BJ (cell line): Measurements from ENCODE around the gene MSN. TPM values are rescaled to one million over a fixed set of nuclear protein-coding genes. Genes with fewer than 3 reads are reported as not detected.

Source experiments
- CTCF ChIA-PET: fragments of 350-600 bp; formaldehyde crosslinking; extraction: SDS; loops from one replicate; lab custom pipeline; 2021; ENCODE audit warnings: antibody characterized with exemption, inconsistent platforms; lab: Yijun Ruan, JAX
- POLR2A ChIA-PET: fragments of 300-600 bp; sonication (Branson Sonifier 250); formaldehyde crosslinking; extraction: SDS; loops from one replicate; lab custom pipeline; 2021; ENCODE audit warnings: antibody characterized with exemption; lab: Charles Lee
- DNase-seq: peaks from one replicate; pipeline ENCODE4 v3.0.0-alpha.2; 2011; ENCODE audit warnings: low read depth
- H3K27me3 ChIP-seq: 2 replicates; pipeline ENCODE4 v1.6.0; 2011; ENCODE audit warnings: low read length; ENCODE audit not compliant: control insufficient read depth, insufficient read depth
- H3K36me3 ChIP-seq: 2 replicates; pipeline ENCODE4 v1.5.1; 2011; ENCODE audit warnings: low read length; ENCODE audit not compliant: control insufficient read depth, insufficient read depth
- H3K4me3 ChIP-seq: 2 replicates; pipeline ENCODE4 v1.5.1; 2011; ENCODE audit warnings: low read depth, mild to moderate bottlenecking, control low read depth, low read length
- polyA plus RNA-seq: library from polyadenylated mRNA; depleted of rRNA; stranded (reverse); fragments of >200 nt; gene quantifications from 2 replicates; pipeline ENCODE4 v1.2.3, GENCODE V29; 2011
- TF ChIP-seq, protein P1 (sequence below): IDR thresholded peaks from 2 replicates; pipeline ENCODE4 v1.5.1; 2011; ENCODE audit warnings: low read depth, mild to moderate bottlenecking, control low read depth, inconsistent platforms, low read length, moderate library complexity; ENCODE audit not compliant: insufficient read depth

MSN gene
- polyA plus RNA-seq, 1 experiment: 494 TPM

GRCh38 chrX:65726715-65727114 is 59.3 kb downstream of the MSN start:
- ChIA-PET POLR2A (no interaction called here), CTCF (interaction anchor here (1.0 kb wide), 1 partner anchor 9 kb away, joined by 3 read pairs; no protein-coding TSS in a partner anchor)
- DNase-seq: no peak

DNA sequence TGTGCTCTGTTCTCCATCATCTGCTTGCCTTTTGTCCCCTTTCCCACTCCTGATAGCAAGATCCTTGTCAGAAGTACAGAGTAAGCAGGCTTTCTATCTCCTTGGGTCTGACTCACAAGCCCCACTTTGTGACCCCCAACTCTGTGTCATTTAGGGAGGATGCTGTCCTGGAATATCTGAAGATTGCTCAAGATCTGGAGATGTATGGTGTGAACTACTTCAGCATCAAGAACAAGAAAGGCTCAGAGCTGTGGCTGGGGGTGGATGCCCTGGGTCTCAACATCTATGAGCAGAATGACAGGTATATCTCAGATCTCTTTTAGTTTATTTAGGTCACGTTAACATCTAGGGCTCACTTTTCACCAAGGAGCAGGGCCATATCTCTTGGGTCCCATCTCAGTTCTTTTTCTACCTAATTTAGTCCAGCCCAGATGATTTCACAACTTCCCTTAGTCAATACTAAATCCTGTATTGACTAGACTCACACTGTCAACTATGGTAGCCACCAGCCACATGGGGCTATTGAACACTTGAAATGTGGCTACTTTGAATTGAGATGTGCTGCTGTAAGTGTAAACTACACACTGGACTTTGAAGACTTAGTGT is 64.3 kb downstream of the MSN start:
- TF ChIP-seq, protein P1, sequence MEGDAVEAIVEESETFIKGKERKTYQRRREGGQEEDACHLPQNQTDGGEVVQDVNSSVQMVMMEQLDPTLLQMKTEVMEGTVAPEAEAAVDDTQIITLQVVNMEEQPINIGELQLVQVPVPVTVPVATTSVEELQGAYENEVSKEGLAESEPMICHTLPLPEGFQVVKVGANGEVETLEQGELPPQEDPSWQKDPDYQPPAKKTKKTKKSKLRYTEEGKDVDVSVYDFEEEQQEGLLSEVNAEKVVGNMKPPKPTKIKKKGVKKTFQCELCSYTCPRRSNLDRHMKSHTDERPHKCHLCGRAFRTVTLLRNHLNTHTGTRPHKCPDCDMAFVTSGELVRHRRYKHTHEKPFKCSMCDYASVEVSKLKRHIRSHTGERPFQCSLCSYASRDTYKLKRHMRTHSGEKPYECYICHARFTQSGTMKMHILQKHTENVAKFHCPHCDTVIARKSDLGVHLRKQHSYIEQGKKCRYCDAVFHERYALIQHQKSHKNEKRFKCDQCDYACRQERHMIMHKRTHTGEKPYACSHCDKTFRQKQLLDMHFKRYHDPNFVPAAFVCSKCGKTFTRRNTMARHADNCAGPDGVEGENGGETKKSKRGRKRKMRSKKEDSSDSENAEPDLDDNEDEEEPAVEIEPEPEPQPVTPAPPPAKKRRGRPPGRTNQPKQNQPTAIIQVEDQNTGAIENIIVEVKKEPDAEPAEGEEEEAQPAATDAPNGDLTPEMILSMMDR: no peak
- ChIA-PET POLR2A (no interaction called here), CTCF (no interaction called here)
- Histone ChIP-seq H3K4me3 (no peak overlapping the region), H3K27me3 (no peaks in the 10 kb centered on the region), H3K36me3 (peaks cover 24% of the 10 kb centered on the region)
- no peak for DNase-seq

More at GRCh38 chrX:65726715-65727114, 59.3 kb downstream of the MSN start:
- H3K36me3 ChIP-seq: peaks cover 11% of the 10 kb centered on the region
- no peak overlapping the region for H3K4me3 ChIP-seq
- no peaks in the 10 kb centered on the region for H3K27me3 ChIP-seq
- TF ChIP-seq, protein P1: no peak

GRCh38 chrX:65740909-65741308 is 73.5 kb downstream of the MSN start:
- DNase-seq: no peak
- CTCF ChIA-PET: interaction anchor here (1.1 kb wide), 1 partner anchor 11 kb away, joined by 4 read pairs; no protein-coding TSS in a partner anchor
- H3K27me3 ChIP-seq: no peaks in the 10 kb centered on the region
- TF ChIP-seq, protein P1: no peak
- peaks cover 20% of the 10 kb centered on the region for H3K36me3 ChIP-seq
- H3K4me3 ChIP-seq: no peak overlapping the region
- POLR2A ChIA-PET: no interaction called here

DNA sequence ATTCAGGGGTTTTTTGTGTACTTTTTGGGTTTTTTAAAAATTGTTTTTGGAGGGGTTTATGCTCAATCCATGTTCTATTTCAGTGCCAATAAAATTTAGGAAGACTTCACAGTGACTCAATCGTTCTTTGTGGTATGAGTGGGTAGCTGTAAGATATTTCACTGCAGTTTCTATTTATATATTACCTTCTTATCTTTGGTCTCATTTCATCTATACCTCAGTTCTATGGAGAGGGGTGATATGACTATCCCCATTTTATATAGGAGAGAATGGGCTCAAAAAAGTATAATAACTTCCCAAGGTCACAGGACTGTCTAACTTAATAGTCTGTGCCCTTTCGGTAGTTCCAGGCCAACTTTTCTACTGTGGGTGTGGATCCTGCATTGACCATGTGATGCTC is 74.4 kb downstream of the MSN start:
- TF ChIP-seq, protein P1: no peak
- no peaks in the 10 kb centered on the region for H3K27me3 ChIP-seq
- POLR2A ChIA-PET: no interaction called here
- CTCF ChIA-PET: interaction anchor here (1.1 kb wide), 1 partner anchor 10 kb away, joined by 4 read pairs; no protein-coding TSS in a partner anchor
- DNase-seq: no peak
- H3K36me3 ChIP-seq: peaks cover 16% of the 10 kb centered on the region
- no peak overlapping the region for H3K4me3 ChIP-seq

GRCh38 chrX:65744965-65745364 is 77.5 kb downstream of the MSN start:
- ChIA-PET CTCF (no interaction called here), POLR2A (no interaction called here)
- Histone ChIP-seq H3K36me3 (peaks cover 5% of the 10 kb centered on the region), H3K4me3 (no peak overlapping the region), H3K27me3 (no peaks in the 10 kb centered on the region)
- TF ChIP-seq, protein P1: no peak
- no peak for DNase-seq
